ENCODE results near the gene MAP3K12.

DNA sequence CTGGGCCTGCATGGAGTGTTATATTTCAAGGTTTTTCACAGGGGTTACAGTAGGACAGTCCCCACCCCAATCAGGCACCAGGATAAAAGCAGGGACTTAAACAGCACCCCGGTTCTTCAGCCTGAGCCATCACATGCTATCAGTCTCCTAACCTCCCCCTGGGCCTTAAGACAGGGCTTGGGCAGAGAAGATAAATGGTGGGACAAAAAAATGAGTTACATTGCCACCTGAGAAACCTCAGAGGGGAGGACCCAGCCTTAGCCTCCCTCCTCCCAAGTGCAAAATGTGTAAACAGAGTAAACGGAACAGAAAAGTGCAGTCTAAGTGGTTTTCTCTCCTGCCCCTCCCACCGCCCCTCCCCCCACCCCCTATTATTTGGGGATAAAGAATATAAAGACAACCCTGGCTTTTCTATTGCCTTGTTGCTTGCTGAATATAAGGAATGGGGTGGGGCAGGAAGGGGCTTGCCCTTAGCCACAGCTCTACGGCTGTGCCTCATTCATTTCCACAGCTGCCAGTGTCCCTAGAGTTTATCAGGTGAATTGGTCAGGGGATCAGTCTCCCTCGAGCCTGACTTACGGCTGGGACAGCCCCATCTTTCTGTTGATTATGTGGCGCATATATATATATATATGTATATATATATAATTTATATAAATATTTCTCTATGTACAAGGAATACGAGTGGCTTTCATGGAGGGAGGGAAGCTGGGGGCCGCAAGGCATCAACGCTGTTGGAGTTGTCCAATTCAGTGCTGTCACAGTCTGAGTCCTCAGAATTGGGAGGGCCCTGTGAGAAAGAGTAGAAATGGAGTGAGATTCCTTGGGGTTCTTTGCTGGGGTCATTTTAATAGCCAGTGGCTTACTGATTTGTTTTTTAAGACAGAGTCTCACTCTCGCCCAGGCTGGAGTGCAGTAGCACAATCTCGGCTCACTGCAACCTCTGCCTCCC, 18.5 kb downstream of the MAP3K12 start:
- TF ChIP-seq CTCF (IDR thresholded peaks at IDR 0.05; ENCODE audit: insufficient read depth, low read depth, low read length) (no peak), EZH2 (IDR thresholded peaks at IDR 0.05; ENCODE audit: insufficient read depth, low read length) (no peak)
